Measurements from ENCODE around the gene GPR42. TPM values are rescaled to one million over a fixed set of nuclear protein-coding genes. Genes with fewer than 3 reads are reported as not detected.

GPR42 gene
- total and polyA plus RNA-seq, 4 donors = 0.21 to 1.5 TPM; not detected in 2

DNA sequence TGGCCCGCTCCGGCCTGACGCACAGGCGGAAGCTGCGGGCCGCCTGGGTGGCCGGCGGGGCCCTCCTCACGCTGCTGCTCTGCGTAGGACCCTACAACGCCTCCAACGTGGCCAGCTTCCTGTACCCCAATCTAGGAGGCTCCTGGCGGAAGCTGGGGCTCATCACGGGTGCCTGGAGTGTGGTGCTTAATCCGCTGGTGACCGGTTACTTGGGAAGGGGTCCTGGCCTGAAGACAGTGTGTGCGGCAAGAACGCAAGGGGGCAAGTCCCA lies 18.8 kb upstream of the GPR42 start:
- no peak for TF ChIP-seq CTCF (IDR thresholded peaks at IDR 0.05; ENCODE audit: control extremely low read depth, extremely low read depth)
- Histone ChIP-seq H3K27me3 (ENCODE audit: control insufficient read depth in 3 of 3, insufficient read depth in 3 of 3, low read length in 2 of 3) (no peaks in the 10 kb centered on the region), H3K9me3 (ENCODE audit: control insufficient read depth in 4 of 4, insufficient read depth in 3 of 4, low read length in 3 of 4) (no peaks in the 10 kb centered on the region), H3K36me3 (ENCODE audit: control insufficient read depth in 4 of 4, insufficient read depth in 4 of 4, low read length in 4 of 4) (no peaks in the 10 kb centered on the region), H3K27ac (ENCODE audit: low read depth in 1 of 2, low read length in 1 of 2) (no peak overlapping the region), H3K4me1 (ENCODE audit: control insufficient read depth in 5 of 5, insufficient read depth in 5 of 5, low read length in 5 of 5) (peaks cover 0 to 26% (median 0%) of the 10 kb centered on the region in 5 donors), H3K9ac (ENCODE audit: insufficient read depth in 1 of 2, low read length in 2 of 2) (no peak overlapping the region), H3K4me3 (no peak overlapping the region)
- WGBS, 2 donors = 89% methylated on average over 18 of the region's 18 CpGs
- ATAC-seq (ENCODE audit: insufficient read depth, low FRiP score) (no peak), DNase-seq (no peak)

DNA sequence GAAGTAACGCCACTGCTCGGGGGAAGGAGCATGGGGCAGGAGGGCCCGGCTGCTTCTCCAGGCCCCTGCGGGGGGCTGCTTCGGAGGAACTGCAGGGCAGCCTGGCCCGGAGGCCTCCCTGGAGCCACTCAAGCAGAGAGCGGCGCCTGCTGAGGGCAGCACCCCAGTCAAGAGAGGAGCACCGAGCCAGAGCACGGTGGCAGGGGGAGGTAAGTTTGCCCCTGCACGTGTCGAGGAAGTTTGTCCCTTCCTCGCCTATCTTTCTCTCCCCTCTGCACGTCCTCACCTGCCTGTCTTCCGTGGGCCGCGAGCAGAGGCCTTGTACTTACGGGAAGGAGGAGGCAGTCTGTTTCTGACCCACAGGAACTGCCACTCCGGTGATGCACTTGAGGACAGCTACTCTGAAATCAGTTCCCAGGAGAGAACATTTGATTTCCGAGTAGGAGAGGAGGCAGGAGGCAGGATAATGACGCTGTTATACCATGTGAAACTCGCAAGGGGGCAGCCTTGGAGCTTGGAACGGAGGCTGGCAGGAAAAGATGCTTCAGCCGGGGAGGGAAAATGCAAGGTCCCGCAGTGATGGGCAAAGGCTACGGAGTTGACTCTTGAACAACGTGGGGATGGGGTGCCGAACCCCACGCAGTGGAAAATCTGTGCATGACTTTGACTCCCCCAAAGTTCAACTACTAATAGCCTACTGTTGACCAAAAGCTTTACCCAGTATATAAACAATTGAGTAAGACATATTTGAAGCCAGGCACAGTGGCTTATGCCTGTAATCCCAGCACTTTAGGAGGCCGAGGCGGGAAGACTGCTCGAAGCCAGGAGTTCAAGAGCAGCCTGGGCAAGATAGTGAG lies 18.2 kb upstream of the GPR42 start:
- Histone ChIP-seq H3K27me3 (ENCODE audit: control insufficient read depth in 3 of 3, insufficient read depth in 3 of 3, low read length in 2 of 3) (no peaks in the 10 kb centered on the region), H3K27ac (ENCODE audit: low read depth in 1 of 2, low read length in 1 of 2) (no peak overlapping the region), H3K9me3 (ENCODE audit: control insufficient read depth in 4 of 4, insufficient read depth in 3 of 4, low read length in 3 of 4) (no peaks in the 10 kb centered on the region), H3K36me3 (ENCODE audit: control insufficient read depth in 4 of 4, insufficient read depth in 4 of 4, low read length in 4 of 4) (no peaks in the 10 kb centered on the region), H3K4me1 (ENCODE audit: control insufficient read depth in 5 of 5, insufficient read depth in 5 of 5, low read length in 5 of 5) (peaks cover 0 to 31% (median 0%) of the 10 kb centered on the region in 5 donors), H3K4me3 (no peak overlapping the region), H3K9ac (ENCODE audit: insufficient read depth in 1 of 2, low read length in 2 of 2) (no peak overlapping the region)
- WGBS, 2 donors = 36% methylated on average over 29 to 32 of the region's 32 CpGs
- DNase-seq (peak; percentile 79 to 89 (median 85)), ATAC-seq (ENCODE audit: insufficient read depth, low FRiP score) (peak; percentile 36)
- TF ChIP-seq CTCF (IDR thresholded peaks at IDR 0.05; ENCODE audit: control extremely low read depth, extremely low read depth) = peak; percentile 90

DNA sequence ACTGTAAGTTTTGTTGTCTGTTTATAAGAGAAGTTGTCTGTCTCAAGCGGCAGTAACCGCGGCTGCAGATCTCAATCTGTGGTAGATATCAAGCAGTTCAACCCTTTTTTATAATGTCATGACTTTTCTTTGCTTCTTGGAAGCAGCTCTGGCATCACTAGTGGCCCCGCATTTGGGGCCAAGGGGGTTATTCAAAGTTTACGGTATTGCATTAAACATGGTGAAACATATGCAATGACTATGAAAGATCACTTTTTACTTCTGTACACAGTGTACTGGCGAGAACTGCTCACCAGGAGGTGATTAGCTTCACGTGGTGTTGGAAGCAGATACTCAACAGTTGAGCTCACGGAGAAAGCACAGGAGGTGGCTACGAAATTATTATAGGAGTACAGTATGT lies 17.2 kb upstream of the GPR42 start:
- peak; percentile 31 to 67 (median 44) for DNase-seq
- no peak for TF ChIP-seq CTCF (IDR thresholded peaks at IDR 0.05; ENCODE audit: control extremely low read depth, extremely low read depth)
- ATAC-seq (ENCODE audit: insufficient read depth, low FRiP score) = no peak
- WGBS, 2 donors = 58 to 74% methylated on average over 9 of the region's 9 CpGs
- Histone ChIP-seq H3K27ac (ENCODE audit: low read depth in 1 of 2, low read length in 1 of 2) (no peak overlapping the region), H3K4me3 (no peak overlapping the region), H3K4me1 (ENCODE audit: control insufficient read depth in 5 of 5, insufficient read depth in 5 of 5, low read length in 5 of 5) (peaks cover 0 to 38% (median 5%) of the 10 kb centered on the region in 5 donors), H3K9ac (ENCODE audit: insufficient read depth in 1 of 2, low read length in 2 of 2) (no peak overlapping the region), H3K27me3 (ENCODE audit: control insufficient read depth in 3 of 3, insufficient read depth in 3 of 3, low read length in 2 of 3) (no peaks in the 10 kb centered on the region), H3K9me3 (ENCODE audit: control insufficient read depth in 4 of 4, insufficient read depth in 3 of 4, low read length in 3 of 4) (no peaks in the 10 kb centered on the region), H3K36me3 (ENCODE audit: control insufficient read depth in 4 of 4, insufficient read depth in 4 of 4, low read length in 4 of 4) (no peaks in the 10 kb centered on the region)

Data from lung (tissue), 12 donors.